ENCODE data around the gene JAK3.

- TF ChIP-seq, protein P1, sequence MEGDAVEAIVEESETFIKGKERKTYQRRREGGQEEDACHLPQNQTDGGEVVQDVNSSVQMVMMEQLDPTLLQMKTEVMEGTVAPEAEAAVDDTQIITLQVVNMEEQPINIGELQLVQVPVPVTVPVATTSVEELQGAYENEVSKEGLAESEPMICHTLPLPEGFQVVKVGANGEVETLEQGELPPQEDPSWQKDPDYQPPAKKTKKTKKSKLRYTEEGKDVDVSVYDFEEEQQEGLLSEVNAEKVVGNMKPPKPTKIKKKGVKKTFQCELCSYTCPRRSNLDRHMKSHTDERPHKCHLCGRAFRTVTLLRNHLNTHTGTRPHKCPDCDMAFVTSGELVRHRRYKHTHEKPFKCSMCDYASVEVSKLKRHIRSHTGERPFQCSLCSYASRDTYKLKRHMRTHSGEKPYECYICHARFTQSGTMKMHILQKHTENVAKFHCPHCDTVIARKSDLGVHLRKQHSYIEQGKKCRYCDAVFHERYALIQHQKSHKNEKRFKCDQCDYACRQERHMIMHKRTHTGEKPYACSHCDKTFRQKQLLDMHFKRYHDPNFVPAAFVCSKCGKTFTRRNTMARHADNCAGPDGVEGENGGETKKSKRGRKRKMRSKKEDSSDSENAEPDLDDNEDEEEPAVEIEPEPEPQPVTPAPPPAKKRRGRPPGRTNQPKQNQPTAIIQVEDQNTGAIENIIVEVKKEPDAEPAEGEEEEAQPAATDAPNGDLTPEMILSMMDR (IDR thresholded peaks at IDR 0.05): no peak
- no peak for TF ChIP-seq POLR2A (IDR thresholded peaks at IDR 0.05)
- no peak for TF ChIP-seq POLR2AphosphoS5 (IDR thresholded peaks at IDR 0.05; ENCODE audit: insufficient read depth in 1 of 2, low read depth in 1 of 2)
Observed at GRCh38 chr19:17807731-17808316, 40.0 kb downstream of the JAK3 start.

Data from vagina (tissue), 2 donors.